Inflammatory macrophage treated with lipopolysaccharide for 1 hour (primary cell): ENCODE data around the gene SMIM41.
A peak's percentile ranks its signal among the peaks of the same experiment; 100 is the strongest.

Experiments
- DNase-seq, 2 donors: peaks; one replicate each; pipeline ENCODE4 v3.0.0-alpha.2; 2020 to 2022

SMIM41 gene

DNA sequence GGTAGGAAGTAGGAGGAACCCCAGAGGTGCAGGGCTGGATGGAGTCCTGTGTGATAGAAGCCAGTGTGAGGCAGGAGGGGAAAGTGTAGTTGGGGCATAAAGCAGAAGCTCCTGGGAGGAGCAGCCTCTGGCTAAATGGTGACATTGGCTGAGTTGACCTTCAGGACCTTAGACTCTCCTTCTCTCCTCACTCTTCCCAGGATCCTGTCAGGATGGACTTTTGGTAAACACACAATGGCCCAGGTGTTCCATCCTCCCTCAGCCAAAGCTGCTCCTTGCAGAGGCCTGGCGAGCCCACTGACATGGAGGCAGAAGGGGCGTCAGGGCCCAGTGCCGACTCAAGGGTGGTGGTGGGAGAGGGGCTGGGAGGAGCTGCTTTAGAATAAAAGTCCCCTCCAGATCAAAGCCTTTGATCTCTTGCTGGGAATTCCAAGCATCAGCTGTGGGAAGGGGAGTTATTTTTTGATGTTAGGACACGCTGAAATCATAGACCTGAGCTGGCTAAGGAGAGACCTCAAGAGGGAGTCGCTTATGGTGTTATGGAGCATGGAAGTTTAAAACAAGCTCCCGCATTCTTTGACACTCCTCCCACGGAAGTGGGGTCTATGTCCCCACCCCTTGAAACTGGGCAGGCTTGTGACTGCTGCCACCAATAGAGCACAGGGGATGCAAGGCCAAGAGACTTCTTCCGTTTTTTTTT lies 44.1 kb downstream of the SMIM41 start:
- DNase-seq = no peak

DNA sequence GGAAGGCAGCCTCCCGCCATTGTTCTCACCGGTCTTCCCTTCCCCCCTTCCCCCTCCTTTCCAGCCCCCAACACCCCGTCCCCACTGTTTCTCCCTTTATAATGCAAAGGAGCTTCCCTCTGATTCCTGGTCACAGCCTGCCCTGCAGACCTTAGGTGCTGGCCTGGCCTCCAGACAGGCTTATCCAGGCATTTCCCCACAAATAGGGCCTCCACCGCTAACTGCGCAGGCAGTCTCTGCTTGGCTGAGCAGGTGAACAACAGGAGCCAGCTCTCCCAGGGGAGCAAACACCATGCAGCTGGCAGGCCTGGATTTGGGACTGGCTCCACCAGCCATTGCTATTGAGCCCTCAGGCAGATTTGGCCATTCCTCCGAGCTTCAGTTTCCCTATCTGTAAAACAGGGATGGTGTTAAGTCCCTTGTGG lies 46.0 kb downstream of the SMIM41 start:
- DNase-seq = no peak

DNA sequence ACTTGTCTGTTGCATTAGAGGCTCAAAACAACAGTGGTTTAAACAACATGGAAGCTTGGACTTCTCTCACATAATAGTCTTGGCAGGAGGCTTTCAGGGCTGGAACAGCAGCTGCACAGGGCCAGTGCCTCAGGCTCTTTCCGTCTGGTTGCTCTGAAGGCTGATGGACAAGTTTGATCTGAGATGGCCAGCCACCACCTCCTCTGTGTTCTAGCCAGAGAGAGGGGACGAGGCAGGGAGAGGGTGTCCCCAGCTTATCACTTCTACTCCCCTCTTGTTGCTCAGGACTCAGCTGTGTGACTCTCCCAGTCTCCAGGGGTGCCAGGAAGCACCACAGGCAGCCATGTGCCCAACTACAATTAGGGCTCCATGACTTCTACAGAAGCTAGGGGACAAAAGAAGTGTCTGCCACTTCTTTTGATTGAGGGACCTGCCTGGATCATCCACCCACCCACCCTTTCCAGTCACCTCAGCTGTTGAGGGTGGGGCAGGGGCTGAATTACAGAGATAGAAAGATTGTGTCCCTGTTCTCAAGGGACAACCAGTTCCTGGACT lies 46.6 kb downstream of the SMIM41 start:
- no peak for DNase-seq

DNA sequence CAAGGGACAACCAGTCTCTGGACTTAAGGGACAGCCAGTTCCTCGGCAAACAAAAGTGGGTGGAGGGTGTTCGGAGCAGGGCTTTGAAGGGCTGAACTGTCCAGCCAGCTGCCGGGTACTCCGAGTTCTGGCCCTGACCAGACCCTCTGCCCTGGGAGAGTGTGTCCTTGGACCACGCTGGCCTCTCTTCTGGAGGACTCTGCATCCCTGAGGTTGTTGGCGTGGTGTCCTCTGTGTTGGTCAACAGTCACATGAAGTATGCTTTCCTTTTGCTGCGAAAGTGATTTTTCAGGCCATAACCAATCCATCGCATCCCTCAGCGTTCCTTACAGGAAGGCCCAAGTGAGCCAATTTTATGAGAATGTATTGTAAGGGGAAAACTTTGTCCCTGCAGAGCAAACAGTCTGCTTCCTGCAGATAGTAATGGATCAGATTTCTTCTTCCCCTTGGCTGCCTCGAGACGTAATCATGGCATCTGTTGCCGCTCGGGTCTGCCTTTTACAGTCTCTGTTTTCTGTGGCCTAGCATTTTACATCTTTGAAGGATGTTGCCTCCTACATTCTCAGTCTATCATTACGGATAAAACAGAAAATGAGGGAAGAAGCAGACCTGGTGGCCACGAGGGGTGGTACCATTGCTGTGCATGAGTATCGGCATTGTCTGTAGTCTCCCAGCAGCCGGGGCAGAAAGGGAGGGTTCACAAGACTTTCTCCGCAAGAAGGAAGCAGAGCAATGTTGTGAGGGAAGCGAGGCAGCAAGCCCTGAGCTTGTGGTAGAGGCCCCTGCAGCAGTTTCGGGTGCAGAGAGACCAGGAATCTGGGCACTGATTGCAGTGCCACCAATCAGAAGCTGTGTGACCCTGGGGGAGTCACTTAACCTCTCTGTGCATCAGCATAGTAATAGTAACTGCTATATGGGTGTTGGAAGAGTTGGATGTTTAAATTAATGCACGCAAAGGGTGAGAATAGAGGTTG lies 47.4 kb downstream of the SMIM41 start:
- no peak for DNase-seq

DNA sequence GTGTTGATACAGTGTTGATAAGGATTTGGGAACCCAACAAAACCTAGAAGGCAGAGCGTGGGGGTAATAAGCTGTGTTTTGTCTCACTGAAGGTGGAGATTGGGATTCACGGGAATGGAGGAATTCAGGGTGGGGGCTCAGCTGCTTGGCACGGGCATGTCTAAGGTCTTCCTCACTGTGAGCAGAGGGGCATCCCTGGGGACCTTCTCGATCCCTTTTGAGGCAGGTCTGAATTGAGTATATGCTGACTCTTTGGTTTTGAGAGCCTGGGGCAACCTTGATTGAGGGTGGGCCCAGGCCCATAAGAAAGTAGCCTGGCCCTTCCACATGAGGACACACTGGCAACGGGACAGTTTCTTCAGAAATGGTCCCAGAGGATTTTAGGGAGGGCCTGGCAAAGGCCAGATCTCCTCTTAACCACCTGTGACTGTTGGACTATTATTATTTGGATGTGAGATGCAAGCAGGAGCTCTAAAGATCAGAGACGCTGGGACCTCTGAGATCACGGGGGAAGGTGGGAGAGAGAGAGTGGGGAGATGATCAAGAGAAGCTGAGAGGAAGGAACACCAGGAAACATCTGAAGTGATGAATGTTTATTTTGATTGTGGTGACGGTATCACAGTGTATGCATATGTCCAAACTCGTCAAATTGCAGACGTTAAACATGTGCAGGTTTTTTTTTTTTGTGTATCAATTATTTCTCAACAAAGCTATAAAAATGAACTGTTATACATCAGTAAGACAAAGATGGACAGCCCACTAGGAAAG lies 48.4 kb downstream of the SMIM41 start:
- no peak for DNase-seq

DNA sequence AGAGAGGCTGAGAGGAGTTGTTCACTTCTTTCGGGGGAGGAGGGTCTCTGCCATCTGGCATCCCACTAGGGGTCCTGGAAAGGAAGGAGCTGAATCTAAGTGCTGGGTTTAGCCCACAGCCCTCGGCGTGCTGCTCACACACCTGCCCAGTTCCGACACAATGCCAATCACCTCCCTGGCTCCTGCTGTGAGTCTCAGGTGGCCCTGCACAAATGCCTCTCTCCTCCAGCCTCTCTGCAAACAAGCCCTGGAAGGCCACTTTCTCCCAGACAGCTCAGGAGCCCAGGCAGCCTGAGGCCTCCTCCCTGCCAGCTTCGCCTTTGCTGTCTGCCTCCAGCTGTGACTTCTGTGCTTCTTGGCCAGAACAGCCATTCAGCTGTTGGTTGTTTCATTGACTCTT lies 51.2 kb downstream of the SMIM41 start:
- no peak for DNase-seq

DNA sequence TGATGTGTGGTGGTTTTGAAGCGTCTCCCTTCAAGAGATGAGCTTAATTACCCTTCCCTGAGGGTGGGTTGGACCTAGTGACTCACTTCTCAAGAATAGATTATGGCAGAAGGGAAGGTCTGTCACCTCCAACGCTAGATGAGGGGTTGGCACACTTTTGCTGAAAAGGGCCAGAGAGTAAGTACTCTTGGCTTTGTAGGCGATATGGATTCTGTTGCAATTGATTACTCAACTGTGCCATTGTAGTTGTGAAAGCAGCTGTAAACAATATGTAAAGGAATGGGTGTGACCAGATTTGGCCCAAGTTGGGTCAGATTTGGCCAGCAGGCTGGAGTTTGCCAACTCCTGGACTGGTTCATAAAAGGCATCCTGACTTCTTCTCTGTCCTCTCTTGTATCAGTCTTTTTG lies 53.3 kb downstream of the SMIM41 start:
- peak; percentile 82 to 83 for DNase-seq

DNA sequence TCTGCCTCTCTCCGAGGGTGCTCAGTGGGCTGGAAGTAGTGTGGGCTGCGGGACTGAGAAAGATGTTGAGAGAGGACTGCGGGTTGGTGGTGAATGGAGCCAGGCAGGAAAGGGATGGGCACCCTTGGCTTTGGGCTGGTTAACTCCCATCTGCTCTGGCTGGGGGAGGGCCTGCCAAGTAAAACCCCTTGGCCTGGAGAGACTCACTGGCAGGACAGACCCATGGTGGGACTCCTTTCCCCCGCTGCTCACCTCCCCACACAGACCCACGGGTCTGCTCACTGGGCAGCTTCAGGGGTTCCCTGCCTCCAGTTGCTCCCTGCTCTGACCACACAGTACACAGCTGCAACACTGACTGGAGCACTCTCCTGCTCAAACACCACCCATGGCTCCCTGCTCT lies 58.2 kb downstream of the SMIM41 start:
- DNase-seq = no peak

DNA sequence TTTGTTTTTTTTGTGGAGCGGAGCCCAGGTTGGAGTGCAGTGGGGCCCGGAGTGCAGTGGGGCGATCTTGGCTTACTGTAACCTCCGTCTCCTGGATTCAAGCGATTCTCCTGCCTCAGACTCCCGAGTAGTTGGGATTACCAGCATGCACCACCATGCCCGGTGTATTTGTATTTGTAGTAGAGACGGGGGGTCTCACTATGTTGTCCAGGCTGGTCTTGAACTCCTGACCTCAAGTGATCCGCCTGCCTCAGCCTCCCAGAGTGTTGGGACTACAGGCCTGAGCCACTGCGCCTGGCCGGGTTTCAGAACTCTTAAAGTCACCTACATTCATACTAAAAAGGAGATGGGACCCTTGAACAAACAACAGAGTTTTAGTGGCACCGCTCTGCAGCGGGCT lies 59.6 kb downstream of the SMIM41 start:
- no peak for DNase-seq

DNA sequence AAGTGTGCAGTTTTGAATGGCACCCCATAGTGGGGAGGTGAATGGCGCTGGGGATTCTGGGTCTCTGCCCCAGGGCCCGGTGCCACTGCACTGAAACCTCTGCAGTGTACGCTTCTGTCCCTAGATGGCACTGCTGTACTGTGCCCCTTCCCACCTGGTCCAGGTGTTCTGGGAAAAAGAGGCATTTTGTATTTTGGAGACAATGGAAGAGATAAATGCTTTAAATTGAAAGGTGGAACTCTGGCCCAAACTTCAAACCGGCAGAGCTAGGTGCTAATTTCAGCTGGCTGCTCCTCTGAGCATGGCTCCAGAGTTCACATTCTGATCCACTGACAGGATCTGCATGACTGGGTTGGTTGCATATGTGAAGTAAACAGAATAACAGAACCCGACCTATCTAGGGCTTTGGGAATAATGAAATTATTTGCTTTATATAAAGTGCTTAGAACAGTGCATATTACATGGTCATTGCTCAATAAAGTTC lies 60.1 kb downstream of the SMIM41 start:
- no peak for DNase-seq

DNA sequence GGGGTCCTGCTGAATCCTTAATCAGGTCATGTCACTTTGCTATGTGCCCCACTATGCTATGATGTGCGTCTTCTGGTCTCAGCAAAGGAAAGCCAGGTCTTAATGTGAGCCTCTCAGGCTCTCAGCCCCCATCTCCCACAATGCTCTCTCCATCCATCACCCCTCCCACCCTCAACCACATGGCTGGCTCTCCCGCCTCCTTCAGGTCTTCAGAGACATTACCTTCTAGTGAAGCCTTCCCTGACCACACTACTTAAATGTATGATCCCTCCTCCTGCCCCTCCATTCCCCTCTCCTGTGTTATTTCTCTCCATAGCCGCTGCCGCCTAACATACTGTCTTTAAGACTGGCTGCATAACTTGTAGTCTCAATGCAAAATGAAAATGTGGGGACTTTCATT lies 61.8 kb downstream of the SMIM41 start:
- no peak for DNase-seq

DNA sequence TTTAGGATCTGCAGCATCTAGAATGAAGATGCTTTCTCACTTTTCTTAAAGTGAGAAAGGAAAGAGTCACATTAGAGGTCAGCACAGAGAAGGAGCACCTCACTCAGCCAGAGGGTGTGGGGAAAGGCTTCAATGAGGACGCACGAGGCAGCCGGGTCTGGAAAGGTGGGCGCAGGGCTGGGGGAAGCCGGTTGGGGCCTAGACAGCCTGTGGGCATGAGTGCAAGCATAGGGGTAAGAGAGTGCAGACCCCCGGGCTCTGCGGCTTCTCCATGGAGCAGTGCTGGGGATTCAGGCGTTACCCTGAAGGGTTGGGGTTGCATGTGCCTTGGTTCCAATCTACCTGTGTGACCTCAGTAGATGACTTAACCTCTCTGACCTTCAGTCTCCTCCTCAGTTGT lies 62.4 kb downstream of the SMIM41 start:
- no peak for DNase-seq

DNA sequence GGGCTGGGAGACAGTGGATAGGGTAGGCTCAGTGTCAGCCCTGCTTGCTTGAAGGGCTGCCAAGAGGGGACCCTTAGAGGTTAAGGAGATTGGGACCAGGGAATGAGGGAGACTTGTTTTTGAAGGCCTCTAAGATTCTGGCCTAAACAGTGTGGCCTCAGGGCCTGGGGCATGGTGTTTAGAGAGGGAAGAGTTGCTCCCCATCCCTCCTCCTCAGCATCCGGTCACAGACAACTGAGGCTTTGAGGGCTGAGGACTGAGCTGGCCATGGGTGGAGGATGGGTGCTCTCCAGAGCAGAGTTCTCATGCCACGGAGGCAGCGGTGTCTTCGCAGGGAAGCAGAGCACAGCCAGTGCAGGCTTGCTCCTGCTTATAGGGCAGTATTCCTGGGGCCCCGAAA lies 62.9 kb downstream of the SMIM41 start:
- DNase-seq = no peak

DNA sequence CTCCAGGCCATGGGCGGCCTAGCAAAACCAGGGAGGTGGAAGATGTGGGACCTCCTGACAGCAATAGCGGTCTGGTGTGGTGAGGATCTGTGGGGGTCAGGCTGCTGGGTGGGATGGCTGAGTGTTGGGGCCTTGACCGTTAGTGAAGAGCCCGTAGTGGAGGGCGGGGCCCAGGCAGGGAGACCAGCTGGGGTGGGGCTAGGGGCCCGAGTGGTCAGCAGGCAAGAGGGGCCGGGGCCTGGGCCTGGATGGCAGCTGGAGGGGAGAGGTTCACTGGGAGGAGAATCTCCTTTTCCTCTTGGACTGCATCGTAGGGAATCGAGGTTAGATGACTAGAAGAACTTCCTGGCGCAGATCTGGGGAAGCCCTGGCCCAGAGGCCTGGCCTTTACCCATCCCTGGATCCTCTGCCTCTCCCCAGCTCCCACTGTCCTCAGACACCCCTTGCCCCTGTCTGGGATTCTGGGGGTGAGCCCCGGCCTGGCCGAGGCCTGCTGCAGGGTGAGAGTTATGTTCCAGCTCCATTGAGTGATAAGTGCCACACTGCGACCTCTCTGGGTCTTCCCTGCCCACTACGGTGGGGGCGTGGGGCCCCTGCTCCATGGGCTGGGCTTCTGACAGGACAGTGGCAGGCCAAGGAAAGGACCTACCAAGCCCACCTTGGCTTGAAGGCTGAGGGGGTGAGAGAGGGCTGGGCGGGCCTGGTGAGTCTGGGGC lies 65.2 kb downstream of the SMIM41 start:
- no peak for DNase-seq

DNA sequence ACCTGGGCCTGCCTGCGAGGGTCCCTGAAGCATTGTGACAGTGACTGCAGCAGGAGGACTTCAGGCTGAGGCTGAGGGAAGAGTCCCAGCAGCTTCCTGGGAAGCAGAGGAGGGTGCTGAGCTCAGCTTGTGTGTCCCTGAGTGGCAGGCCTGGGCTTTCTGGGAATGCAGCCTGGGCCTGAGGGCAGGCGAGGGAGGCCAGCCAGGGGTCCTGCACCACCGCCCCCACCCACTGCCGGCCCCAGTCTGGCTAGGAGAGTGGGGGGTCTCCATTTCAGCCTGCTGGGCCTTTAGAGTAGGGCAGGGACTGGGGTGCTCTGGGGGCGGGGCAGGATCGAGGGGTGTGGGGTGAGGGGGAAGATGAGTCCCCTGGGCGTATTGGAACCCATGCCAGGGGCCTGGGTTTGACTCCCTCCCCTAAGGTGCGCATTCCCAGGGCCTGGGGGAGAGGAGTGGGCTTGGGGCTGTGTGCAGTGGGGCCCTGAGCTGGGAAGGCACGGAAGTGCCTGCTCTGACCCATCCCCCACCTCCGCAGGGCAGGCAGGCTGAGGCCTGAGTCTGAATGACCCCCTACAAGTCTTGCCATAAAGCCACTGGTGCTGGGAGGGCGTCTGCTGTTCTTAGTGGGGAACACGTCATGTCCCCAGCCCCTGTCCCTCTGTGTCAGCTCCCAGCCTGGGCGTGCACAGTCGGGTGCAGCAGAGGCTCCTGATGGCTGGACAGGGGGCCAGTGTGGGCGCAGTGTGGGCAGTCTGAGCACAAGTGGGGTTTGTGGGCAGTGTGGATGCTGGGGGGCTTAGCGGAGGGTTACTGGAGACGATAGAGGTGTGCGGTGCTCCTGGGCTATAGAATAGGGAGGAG lies 66.0 kb downstream of the SMIM41 start:
- no peak for DNase-seq

DNA sequence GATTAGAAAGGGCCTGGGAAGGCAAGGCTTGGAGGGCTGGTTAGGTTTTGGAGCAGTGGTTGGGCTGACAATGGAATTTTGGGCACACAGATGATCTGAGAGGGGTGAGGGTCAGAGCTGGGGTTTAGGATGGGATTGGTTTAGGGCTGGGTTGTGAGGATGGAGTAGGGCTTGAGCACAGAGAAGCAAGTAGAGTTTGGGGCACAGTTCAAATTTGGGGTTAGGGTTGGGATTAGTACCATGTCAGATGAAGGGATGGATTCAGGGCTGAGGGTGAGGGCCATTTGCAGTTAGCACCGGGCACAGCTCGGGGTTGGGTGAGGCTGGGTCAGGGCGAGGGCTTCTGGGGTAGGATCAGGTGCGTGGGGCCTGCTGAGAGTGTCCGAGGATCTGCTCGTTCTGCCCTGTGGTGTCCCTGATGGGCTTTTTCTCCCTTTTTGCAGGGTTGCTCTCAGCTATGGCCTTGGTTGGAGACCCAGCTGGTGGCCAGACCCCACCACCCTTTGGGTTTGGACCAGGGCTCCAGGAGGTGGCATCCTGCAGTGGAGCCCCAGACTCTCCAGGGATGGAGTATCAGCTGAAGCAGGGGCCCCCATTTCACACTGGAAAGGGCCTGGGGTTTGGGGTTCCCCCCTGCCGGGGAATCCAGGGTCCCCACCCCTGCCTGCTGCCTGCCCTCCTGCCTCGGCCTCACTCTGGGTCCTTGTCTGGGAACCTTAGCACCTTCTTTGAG lies 66.8 kb downstream of the SMIM41 start:
- no peak for DNase-seq

DNA sequence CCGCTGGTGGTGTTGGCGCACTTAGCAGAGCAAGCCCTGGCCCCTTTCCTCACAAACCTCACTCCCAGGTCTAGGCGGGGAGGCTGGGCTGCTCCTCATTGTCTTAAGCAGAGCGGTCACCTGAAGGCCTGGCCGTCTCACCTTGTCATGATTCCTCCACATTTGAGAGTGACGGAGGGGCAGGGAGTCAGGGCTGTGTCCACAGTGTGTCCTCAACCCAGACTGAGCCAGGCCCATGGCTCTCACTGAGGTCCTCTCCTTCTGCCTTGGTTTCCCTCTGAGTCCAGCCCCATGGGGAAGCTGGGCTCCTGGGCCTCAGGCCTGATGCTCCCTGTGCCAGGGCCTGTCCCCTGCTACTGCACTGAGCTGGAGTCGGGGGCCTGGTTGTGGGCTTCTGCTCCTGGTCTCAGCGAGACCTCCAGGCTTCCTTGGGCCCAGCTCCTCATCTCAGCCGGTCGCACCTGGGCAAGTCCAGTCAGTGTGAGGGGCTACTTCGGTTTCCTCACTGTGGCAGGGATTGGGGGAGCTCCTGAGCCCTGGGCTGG lies 67.4 kb downstream of the SMIM41 start:
- no peak for DNase-seq

DNA sequence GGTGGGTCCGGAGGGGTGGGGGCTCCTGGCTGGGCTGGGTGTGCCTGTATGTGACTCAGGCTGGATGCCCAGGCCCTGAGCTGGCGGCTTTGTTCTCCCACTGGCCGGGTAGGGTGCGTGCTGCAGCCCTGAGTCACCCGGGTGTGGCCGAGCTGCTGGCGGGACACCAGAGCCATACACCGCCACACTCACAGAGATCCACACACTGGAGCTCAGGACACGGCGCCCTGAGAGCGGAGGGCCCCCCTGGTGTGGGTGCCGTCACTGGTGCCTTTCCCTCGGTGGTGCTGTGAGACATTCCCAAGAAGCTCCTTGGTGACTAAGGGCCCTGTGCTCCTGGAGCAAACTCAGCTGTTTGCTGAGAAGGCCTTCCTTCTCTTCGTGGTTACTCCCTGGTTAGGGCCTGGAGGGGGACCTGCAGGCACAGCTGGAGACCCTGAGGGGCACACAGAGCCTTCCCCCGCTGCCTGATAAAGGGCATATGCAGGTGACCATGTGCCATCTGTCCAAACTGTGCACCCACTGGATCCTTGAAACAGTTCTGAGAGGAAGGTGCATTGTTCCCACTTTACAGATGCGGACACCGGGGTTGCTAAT lies 68.0 kb downstream of the SMIM41 start:
- peak; percentile 39 to 48 for DNase-seq

DNA sequence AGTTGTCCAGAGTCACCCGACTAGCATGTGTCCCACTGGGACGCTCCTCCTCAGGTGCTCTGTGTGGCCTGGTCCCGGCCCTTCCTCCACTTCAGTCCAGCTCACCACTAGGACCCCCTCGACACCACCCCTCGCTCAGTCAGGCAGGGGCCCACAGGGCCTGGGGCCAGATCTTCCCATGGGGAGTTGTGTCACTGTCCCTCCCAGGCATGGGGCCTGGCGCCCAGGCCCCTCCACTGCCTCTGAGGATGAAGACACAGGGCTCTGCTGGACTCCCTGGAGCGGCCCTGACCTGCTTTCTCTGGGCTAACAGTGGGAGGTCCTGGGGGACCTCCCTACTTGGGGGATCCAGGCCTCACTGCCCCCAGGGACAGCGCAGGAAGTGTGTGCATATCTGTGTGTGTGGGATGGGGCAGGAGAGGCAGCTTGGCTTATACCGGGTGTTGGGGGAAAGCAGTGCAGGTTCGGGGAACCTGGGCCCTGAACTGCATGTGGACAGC lies 68.5 kb downstream of the SMIM41 start:
- no peak for DNase-seq
